Loucy (cell line): Measurements from ENCODE around the gene CFAP300.

Source experiments
- H2AFZ ChIP-seq: fragments of 200-600 bp; sonication (generic); 2 replicates; pipeline ENCODE4 v1.6.0; 2016; ENCODE audit warnings: antibody characterized with exemption, mild to moderate bottlenecking, low read length, moderate library complexity
- H3F3A ChIP-seq: fragments of 200-600 bp; 2 replicates; pipeline ENCODE4 v1.6.0; 2016; ENCODE audit warnings: antibody characterized with exemption, low read depth, mild to moderate bottlenecking
- H3K27me3 ChIP-seq: fragments of 200-600 bp; sonication (generic); 2 replicates; pipeline ENCODE4 v1.6.1; 2014; ENCODE audit warnings: low read length, mild to moderate bottlenecking; ENCODE audit not compliant: insufficient read depth, poor library complexity, severe bottlenecking
- H3K36me3 ChIP-seq: fragments of 200-600 bp; sonication (generic); 2 replicates; pipeline ENCODE4 v1.6.1; 2016; ENCODE audit warnings: low read length; ENCODE audit not compliant: insufficient read depth
- H3K4me1 ChIP-seq: fragments of 200-600 bp; sonication (generic); 2 replicates; pipeline ENCODE4 v1.5.1; 2014; ENCODE audit warnings: low read length, mild to moderate bottlenecking; ENCODE audit not compliant: insufficient read depth, poor library complexity, severe bottlenecking
- H3K4me2 ChIP-seq: fragments of 200-600 bp; sonication (generic); 2 replicates; pipeline ENCODE4 v1.6.0; 2014; ENCODE audit warnings: antibody characterized with exemption, low read length, low read depth, mild to moderate bottlenecking; ENCODE audit not compliant: poor library complexity, severe bottlenecking
- H3K4me3 ChIP-seq: fragments of 200-600 bp; sonication (generic); 2 replicates; pipeline ENCODE4 v1.5.1; 2014; ENCODE audit warnings: low read length, mild to moderate bottlenecking, mixed read lengths; ENCODE audit not compliant: poor library complexity, severe bottlenecking
- H3K79me2 ChIP-seq: fragments of 200-600 bp; sonication (generic); 2 replicates; pipeline ENCODE4 v1.6.1; 2014; ENCODE audit warnings: low read length; ENCODE audit not compliant: insufficient read depth
- H3K9ac ChIP-seq: fragments of 200-600 bp; sonication (generic); 2 replicates; pipeline ENCODE4 v1.6.0; 2014; ENCODE audit warnings: mild to moderate bottlenecking, low read depth, low read length, moderate library complexity; ENCODE audit not compliant: poor library complexity, severe bottlenecking
- H3K9me2 ChIP-seq: fragments of 200-600 bp; sonication (generic); replicated peaks from 2 replicates; pipeline ENCODE4 v1.6.1; 2016; ENCODE audit warnings: low read depth, low read length, mixed read lengths
- H3K9me3 ChIP-seq: fragments of 200-600 bp; sonication (generic); 2 replicates; pipeline ENCODE4 v1.6.1; 2014; ENCODE audit warnings: mild to moderate bottlenecking, antibody characterized with exemption, low read length, low read depth; ENCODE audit not compliant: insufficient read depth
- H4K20me1 ChIP-seq: fragments of 200-600 bp; sonication (generic); 2 replicates; pipeline ENCODE4 v1.6.0; 2014; ENCODE audit warnings: antibody characterized with exemption, low read length, mild to moderate bottlenecking; ENCODE audit not compliant: insufficient read depth, poor library complexity, severe bottlenecking
- EZH2phosphoT487 ChIP-seq: fragments of 200-600 bp; IDR thresholded peaks from 2 replicates; pipeline ENCODE4 v1.6.1; 2018; ENCODE audit warnings: antibody characterized with exemption, mild to moderate bottlenecking, moderate library complexity, borderline replicate concordance
- TF ChIP-seq, protein P1 (sequence below): fragments of 200-600 bp; sonication (generic); conservative IDR thresholded peaks from 2 replicates; pipeline ENCODE4 v1.5.1; 2014; ENCODE audit warnings: mild to moderate bottlenecking, antibody characterized with exemption, low read length

The CFAP300 gene

GRCh38 chr11:102118937-102119336, 71.7 kb downstream of the CFAP300 start:
- Histone ChIP-seq H3K36me3 (no peaks in the 10 kb centered on the region), H3F3A (no peaks in the 10 kb centered on the region), H3K4me1 (no peaks in the 10 kb centered on the region), H4K20me1 (no peaks in the 10 kb centered on the region), H3K4me2 (no peak overlapping the region), H3K9ac (no peak overlapping the region), H3K4me3 (no peak overlapping the region), H3K9me2 (no peaks in the 10 kb centered on the region), H3K9me3 (no peaks in the 10 kb centered on the region), H3K79me2 (no peaks in the 10 kb centered on the region), H2AFZ (no peak overlapping the region), H3K27me3 (peaks cover 79% of the 10 kb centered on the region)
- TF ChIP-seq EZH2phosphoT487, result no peak
- TF ChIP-seq, protein P1, sequence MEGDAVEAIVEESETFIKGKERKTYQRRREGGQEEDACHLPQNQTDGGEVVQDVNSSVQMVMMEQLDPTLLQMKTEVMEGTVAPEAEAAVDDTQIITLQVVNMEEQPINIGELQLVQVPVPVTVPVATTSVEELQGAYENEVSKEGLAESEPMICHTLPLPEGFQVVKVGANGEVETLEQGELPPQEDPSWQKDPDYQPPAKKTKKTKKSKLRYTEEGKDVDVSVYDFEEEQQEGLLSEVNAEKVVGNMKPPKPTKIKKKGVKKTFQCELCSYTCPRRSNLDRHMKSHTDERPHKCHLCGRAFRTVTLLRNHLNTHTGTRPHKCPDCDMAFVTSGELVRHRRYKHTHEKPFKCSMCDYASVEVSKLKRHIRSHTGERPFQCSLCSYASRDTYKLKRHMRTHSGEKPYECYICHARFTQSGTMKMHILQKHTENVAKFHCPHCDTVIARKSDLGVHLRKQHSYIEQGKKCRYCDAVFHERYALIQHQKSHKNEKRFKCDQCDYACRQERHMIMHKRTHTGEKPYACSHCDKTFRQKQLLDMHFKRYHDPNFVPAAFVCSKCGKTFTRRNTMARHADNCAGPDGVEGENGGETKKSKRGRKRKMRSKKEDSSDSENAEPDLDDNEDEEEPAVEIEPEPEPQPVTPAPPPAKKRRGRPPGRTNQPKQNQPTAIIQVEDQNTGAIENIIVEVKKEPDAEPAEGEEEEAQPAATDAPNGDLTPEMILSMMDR, result no peak

DNA sequence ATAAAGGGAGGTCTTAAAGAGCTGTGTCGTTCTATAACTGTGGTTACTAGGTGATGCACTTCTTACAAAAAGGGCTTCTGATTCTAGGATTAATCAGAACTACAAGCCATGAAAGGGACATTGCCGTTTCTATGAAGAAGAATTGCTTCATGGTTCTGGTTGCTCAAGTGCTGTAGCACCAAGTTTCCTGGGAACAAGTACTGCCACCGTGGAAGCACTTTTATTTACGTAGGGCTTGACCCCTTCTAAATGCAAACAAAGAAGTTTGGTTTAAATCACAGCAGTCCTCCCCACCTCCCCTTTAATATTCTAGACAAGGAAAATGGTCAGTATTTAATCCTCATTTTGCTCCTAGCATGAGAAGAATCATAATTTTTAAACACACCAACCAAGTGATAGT, 72.8 kb downstream of the CFAP300 start:
- H3K4me1 ChIP-seq, result no peaks in the 10 kb centered on the region
- peaks cover 74% of the 10 kb centered on the region for H3K27me3 ChIP-seq

DNA sequence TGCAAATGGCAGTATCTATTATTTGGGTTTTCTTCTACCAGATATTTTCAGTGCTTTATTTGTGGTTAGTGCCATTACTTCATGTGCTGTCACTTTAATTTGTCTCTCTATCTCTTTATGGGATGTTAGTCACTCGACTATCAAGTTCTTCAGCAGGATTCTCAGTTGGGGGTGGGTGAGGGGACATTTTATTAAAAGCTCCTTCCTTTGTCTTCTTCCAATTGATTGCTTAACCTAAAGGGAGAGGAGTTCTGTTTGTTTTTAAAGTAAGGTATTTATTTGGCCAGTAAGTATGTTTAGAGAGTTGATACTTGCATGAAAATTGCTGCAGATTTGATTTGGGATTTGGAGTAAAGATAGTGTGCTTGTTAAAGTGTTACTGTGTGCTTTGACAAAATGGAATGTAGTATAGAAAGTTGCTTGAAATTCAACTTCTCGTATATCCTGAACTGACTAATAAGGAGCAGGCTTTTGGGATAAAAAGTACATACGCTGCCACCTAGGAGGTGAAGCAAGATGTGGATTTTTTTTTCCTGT, 73.3 kb downstream of the CFAP300 start:
- no peaks in the 10 kb centered on the region for H3K9me3 ChIP-seq
- no peak overlapping the region for H2AFZ ChIP-seq
- peaks cover 69% of the 10 kb centered on the region for H3K27me3 ChIP-seq
- H3K4me3 ChIP-seq, result no peak overlapping the region
- no peaks in the 10 kb centered on the region for H3K9me2 ChIP-seq
- no peaks in the 10 kb centered on the region for H4K20me1 ChIP-seq
- TF ChIP-seq, protein P1, result no peak
- no peak for TF ChIP-seq EZH2phosphoT487
- H3K4me2 ChIP-seq, result no peak overlapping the region
- no peaks in the 10 kb centered on the region for H3K4me1 ChIP-seq
- H3K9ac ChIP-seq, result no peak overlapping the region
- H3F3A ChIP-seq, result no peaks in the 10 kb centered on the region
- H3K36me3 ChIP-seq, result no peaks in the 10 kb centered on the region
- no peaks in the 10 kb centered on the region for H3K79me2 ChIP-seq

More for the DNA sequence above, 72.8 kb downstream of the CFAP300 start:
- Histone ChIP-seq H3K79me2 (no peaks in the 10 kb centered on the region), H3K9me3 (no peaks in the 10 kb centered on the region), H3K9me2 (no peaks in the 10 kb centered on the region), H3K4me3 (no peak overlapping the region), H3K9ac (no peak overlapping the region), H2AFZ (no peak overlapping the region), H3K4me2 (no peak overlapping the region), H3K36me3 (no peaks in the 10 kb centered on the region), H3F3A (no peaks in the 10 kb centered on the region), H4K20me1 (no peaks in the 10 kb centered on the region)
- TF ChIP-seq EZH2phosphoT487, result no peak
- TF ChIP-seq, protein P1, result no peak
